H1 (cell line): ENCODE results near the gene CLRN2. TPM values are rescaled to one million over a fixed set of nuclear protein-coding genes. Genes with fewer than 3 reads are reported as not detected.
A peak's percentile ranks its signal among the peaks of the same experiment; 100 is the strongest.

Source experiments
- CTCF ChIA-PET: fragments of 300-600 bp; sonication (Branson Sonifier 250); formaldehyde crosslinking; loops from one replicate; lab custom pipeline; 2021; ENCODE audit not compliant: partially characterized antibody; lab: Charles Lee
- POLR2A ChIA-PET: fragments of 300-600 bp; sonication (Branson Sonifier 250); formaldehyde crosslinking; loops from one replicate; lab custom pipeline; 2021; ENCODE audit warnings: inconsistent platforms; ENCODE audit not compliant: partially characterized antibody; lab: Charles Lee
- DNase-seq, 2 experiments: peaks; one replicate each; pipeline versions ENCODE4 v3.0.0 to v3.0.0-alpha.2; 2010 to 2022; ENCODE audit warnings: low spot score in 2 of 2, low read depth in 1 of 2, mixed read lengths in 1 of 2
- FAIRE-seq: peaks from 2 replicates; lab custom pipeline; 2011; peaks lifted over from hg19 to GRCh38; lab: Jason Lieb, UNC
- H2AFZ ChIP-seq: 2 replicates; pipeline ENCODE4 v1.8.1; 2012; ENCODE audit warnings: low read length, inconsistent platforms
- H2AK5ac ChIP-seq: 2 replicates; pipeline ENCODE4 v1.6.1; 2013; ENCODE audit warnings: low read depth, low read length
- H2BK120ac ChIP-seq: replicated peaks from 2 replicates; pipeline ENCODE3; 2013; ENCODE audit warnings: low read depth, low read length, inconsistent platforms
- H2BK12ac ChIP-seq: 2 replicates; pipeline ENCODE4 v1.6.1; 2013; ENCODE audit warnings: low read depth, low read length
- H2BK15ac ChIP-seq: 2 replicates; pipeline ENCODE4 v1.6.1; 2013; ENCODE audit warnings: low read length
- H2BK20ac ChIP-seq: 2 replicates; pipeline ENCODE4 v1.6.1; 2013; ENCODE audit warnings: low read length
- H2BK5ac ChIP-seq: 2 replicates; pipeline ENCODE4 v1.6.1; 2013; ENCODE audit warnings: low read depth, low read length
- H3K14ac ChIP-seq: 2 replicates; pipeline ENCODE4 v1.6.1; 2013; ENCODE audit warnings: inconsistent platforms; ENCODE audit not compliant: insufficient read length
- H3K18ac ChIP-seq: 2 replicates; pipeline ENCODE4 v1.6.1; 2013; ENCODE audit warnings: low read length; ENCODE audit errors: extremely low read depth
- H3K23ac ChIP-seq: 2 replicates; pipeline ENCODE4 v1.6.1; 2013; ENCODE audit warnings: inconsistent platforms; ENCODE audit not compliant: insufficient read length
- H3K23me2 ChIP-seq: 2 replicates; pipeline ENCODE4 v1.6.1; 2013; ENCODE audit warnings: low read depth, low read length
- H3K27ac ChIP-seq: 2 replicates; pipeline ENCODE4 v1.6.1; 2011; ENCODE audit warnings: low read depth, low read length, inconsistent platforms
- H3K27me3 ChIP-seq, 4 experiments: replicated peaks in 1 of 4; 1 replicate in 1 of 4; 2 replicates in 3 of 4; pipeline versions ENCODE4 v1.6.1 to v1.8.1; 2011 to 2013; ENCODE audit warnings: low read length in 3 of 4, mild to moderate bottlenecking in 3 of 4, inconsistent platforms in 2 of 4, mixed read lengths in 2 of 4, moderate library complexity in 1 of 4; ENCODE audit not compliant: control insufficient read depth in 3 of 4, insufficient read depth in 3 of 4; ENCODE audit errors: extremely low read depth in 1 of 4
- H3K36me3 ChIP-seq, 4 experiments: 2 replicates each; pipeline versions ENCODE4 v1.6.1 to v1.8.1; 2011 to 2013; ENCODE audit warnings: mild to moderate bottlenecking in 4 of 4, low read length in 3 of 4, moderate library complexity in 2 of 4, control low read depth in 1 of 4, inconsistent platforms in 1 of 4; ENCODE audit not compliant: insufficient read depth in 4 of 4, control insufficient read depth in 2 of 4
- H3K4ac ChIP-seq: replicated peaks from 2 replicates; pipeline ENCODE3; 2013; ENCODE audit warnings: low read length, low read depth, mixed read lengths, inconsistent platforms; ENCODE audit not compliant: insufficient read length
- H3K4me1 ChIP-seq, 4 experiments: replicated peaks in 1 of 4; 1 replicate in 1 of 4; 2 replicates in 3 of 4; pipeline versions ENCODE4 v1.6.1 to v1.8.1; 2011 to 2013; ENCODE audit warnings: low read length in 3 of 4, inconsistent platforms in 2 of 4, mixed read lengths in 1 of 4; ENCODE audit not compliant: insufficient read depth in 4 of 4, control insufficient read depth in 3 of 4
- H3K4me2 ChIP-seq, 2 experiments: 2 replicates each; pipeline versions ENCODE4 v1.6.1 to v1.8.1; 2011 to 2013; ENCODE audit warnings: low read depth in 2 of 2, low read length in 2 of 2, control low read depth in 1 of 2, inconsistent platforms in 1 of 2, mild to moderate bottlenecking in 1 of 2; ENCODE audit not compliant: insufficient read depth in 1 of 2
- H3K4me3 ChIP-seq, 4 experiments: fragments of 200-600, 300-600 bp in 1 of 4; sonication (generic), shearing (Covaris generic), sonication (Bioruptor Twin) in 1 of 4; 2 replicates each; pipeline versions ENCODE4 v1.5.1 to v1.8.1; 2011 to 2016; ENCODE audit warnings: low read length in 4 of 4, low read depth in 3 of 4, control low read depth in 2 of 4, inconsistent platforms in 2 of 4, mild to moderate bottlenecking in 2 of 4, mixed read lengths in 1 of 4, moderate library complexity in 1 of 4; ENCODE audit not compliant: insufficient read depth in 2 of 4; ENCODE audit errors: extremely low read depth in 1 of 4
- H3K56ac ChIP-seq: replicated peaks from 2 replicates; pipeline ENCODE3; 2013; ENCODE audit warnings: low read depth, mild to moderate bottlenecking, mixed read lengths, low read length, inconsistent platforms; ENCODE audit not compliant: insufficient read length
- H3K79me1 ChIP-seq: 2 replicates; pipeline ENCODE4 v1.6.1; 2013; ENCODE audit warnings: low read depth, low read length, control low read depth
- H3K79me2 ChIP-seq, 2 experiments: 2 replicates each; pipeline versions ENCODE4 v1.6.1 to v1.8.1; 2012 to 2013; ENCODE audit warnings: low read length in 2 of 2, mild to moderate bottlenecking in 2 of 2, inconsistent platforms in 1 of 2; ENCODE audit not compliant: insufficient read depth in 2 of 2, control insufficient read depth in 1 of 2
- H3K9ac ChIP-seq, 4 experiments: replicated peaks in 1 of 4; 1 replicate in 1 of 4; 2 replicates in 3 of 4; pipeline versions ENCODE4 v1.6.1 to v1.8.1; 2011 to 2013; ENCODE audit warnings: low read depth in 3 of 4, low read length in 3 of 4, control low read depth in 2 of 4, mild to moderate bottlenecking in 2 of 4, moderate library complexity in 2 of 4, inconsistent platforms in 1 of 4; ENCODE audit errors: extremely low read depth in 1 of 4
- H3K9me3 ChIP-seq, 2 experiments: 2 replicates each; pipeline versions ENCODE4 v1.6.1 to v1.8.1; 2012 to 2013; ENCODE audit warnings: mild to moderate bottlenecking in 2 of 2, moderate library complexity in 2 of 2, control low read depth in 1 of 2, inconsistent platforms in 1 of 2, low read depth in 1 of 2, low read length in 1 of 2, mixed read lengths in 1 of 2; ENCODE audit not compliant: insufficient read depth in 2 of 2
- H4K20me1 ChIP-seq, 2 experiments: replicated peaks in 1 of 2; 2 replicates each; pipeline versions ENCODE3 to v1.8.1; 2011 to 2013; ENCODE audit warnings: inconsistent platforms in 2 of 2, low read length in 2 of 2, mild to moderate bottlenecking in 1 of 2; ENCODE audit not compliant: insufficient read depth in 2 of 2, control insufficient read depth in 1 of 2
- H4K5ac ChIP-seq: 2 replicates; pipeline ENCODE4 v1.6.1; 2013; ENCODE audit warnings: low read length, low read depth, mixed read lengths, inconsistent platforms; ENCODE audit not compliant: insufficient read length
- H4K8ac ChIP-seq: 2 replicates; pipeline ENCODE4 v1.8.0; 2013; ENCODE audit warnings: mild to moderate bottlenecking, moderate library complexity, low read length, inconsistent platforms; ENCODE audit not compliant: insufficient read depth; ENCODE audit errors: extremely low read depth
- H4K91ac ChIP-seq: replicated peaks from 2 replicates; pipeline ENCODE3; 2013; ENCODE audit warnings: low read length, mixed read lengths, inconsistent platforms; ENCODE audit not compliant: insufficient read length
- GABPA ChIP-seq: IDR thresholded peaks from 2 replicates; pipeline ENCODE4 v1.6.1; 2011; ENCODE audit warnings: mild to moderate bottlenecking, low read length, moderate library complexity, borderline replicate concordance; ENCODE audit not compliant: insufficient read depth
- GTF2F1 ChIP-seq: IDR thresholded peaks from 2 replicates; pipeline ENCODE4 v1.6.1; 2012; ENCODE audit warnings: low read depth, low read length, improper control_type of control experiment, borderline replicate concordance
- KDM1A ChIP-seq: fragments of 200-600, 300-600 bp; sonication (generic); IDR thresholded peaks from 2 replicates; pipeline ENCODE4 v1.7.1; 2016; ENCODE audit warnings: mild to moderate bottlenecking, low read length, borderline replicate concordance
- KDM4A ChIP-seq: IDR thresholded peaks from one replicate; pipeline ENCODE4 v1.7.1; 2012; ENCODE audit warnings: low read depth, mild to moderate bottlenecking, moderate library complexity, low read length, inconsistent platforms; ENCODE audit not compliant: severe bottlenecking
- POLR2AphosphoS5 ChIP-seq: IDR thresholded peaks from 2 replicates; pipeline ENCODE4 v1.6.1; 2011; ENCODE audit warnings: low read depth, low read length
- RNF2 ChIP-seq: fragments of 200-900, 300-1000 bp; sonication (generic); IDR thresholded peaks from 2 replicates; pipeline ENCODE4 v1.7.1; 2016; ENCODE audit warnings: borderline replicate concordance, low read depth, mild to moderate bottlenecking, antibody characterized with exemption, low read length; ENCODE audit not compliant: poor library complexity, severe bottlenecking; ENCODE audit errors: missing control alignments
- RXRA ChIP-seq: IDR thresholded peaks from 2 replicates; pipeline ENCODE4 v1.6.1; 2011; ENCODE audit warnings: low read depth, mild to moderate bottlenecking, low read length, moderate library complexity; ENCODE audit not compliant: insufficient read depth
- SP1 ChIP-seq: IDR thresholded peaks from 2 replicates; pipeline ENCODE4 v1.6.1; 2011; ENCODE audit warnings: low read depth, low read length
- SP4 ChIP-seq: IDR thresholded peaks from 2 replicates; pipeline ENCODE4 v1.6.1; 2012; ENCODE audit warnings: low read length, inconsistent platforms
- SUZ12 ChIP-seq: fragments of 200-600 bp; sonication (generic); IDR thresholded peaks from 2 replicates; pipeline ENCODE4 v1.6.1; 2012; ENCODE audit warnings: mild to moderate bottlenecking, inconsistent platforms, low read length, moderate library complexity, mixed read lengths
- TAF7 ChIP-seq: optimal IDR thresholded peaks from 2 replicates; pipeline ENCODE3; 2011; ENCODE audit warnings: low read depth, mild to moderate bottlenecking, inconsistent platforms, low read length, moderate library complexity, borderline replicate concordance
- USF2 ChIP-seq: IDR thresholded peaks from 2 replicates; pipeline ENCODE4 v1.6.1; 2011; ENCODE audit warnings: low read length, improper control_type of control experiment
- ZNF274 ChIP-seq: IDR thresholded peaks from 2 replicates; pipeline ENCODE4 v1.7.0; 2012; ENCODE audit warnings: low read length, borderline replicate concordance; ENCODE audit errors: extremely low read depth
- WGBS, 2 experiments: shearing (Covaris generic) in 1 of 2; methylation state at CpG; one replicate each; pipeline versions ENCODE4 v1.1.6 to v1.1.7; 2013 to 2015; ENCODE audit warnings: low lambda C conversion rate in 2 of 2, mixed read lengths in 2 of 2, inconsistent platforms in 1 of 2, low coverage in 1 of 2, missing lambda C conversion rate in 1 of 2; ENCODE audit not compliant: insufficient replicate concordance in 2 of 2, insufficient coverage in 1 of 2, insufficient read length in 1 of 2; ENCODE audit errors: extremely low coverage in 1 of 2, missing lambda C conversion rate in 1 of 2; 5-methylcytosine and 5-hydroxymethylcytosine counted together
- polyA plus RNA-seq, 7 experiments: library from polyadenylated mRNA; depleted of rRNA in 3 of 7; stranded (reverse) in 5 of 7; unstranded in 2 of 7; fragments of >200 nt in 5 of 7; fragments of 200-250 nt in 2 of 7; gene quantifications; 1 replicate in 5 of 7; 2 replicates in 1 of 7; 4 replicates in 1 of 7; pipeline versions ENCODE4 v1.2.1 to v1.2.3, GENCODE V29; 2011 to 2013; ENCODE audit warnings: missing spikeins in 2 of 7, mixed read lengths in 2 of 7
- total RNA-seq: library from RNA; stranded (reverse); fragmentation: NEBNext Ultra II Directional; extraction: Animal tissue kit (Norgen Biotek cat#: 25700); gene quantifications from 2 replicates; pipeline ENCODE4 v1.2.1, GENCODE V29; 2021

Gene CLRN2
- total and polyA plus RNA-seq, 2 of the 8 experiments (the other 6 are each of a cell fraction or from before 2014, with no cell fraction given), result not detected

DNA sequence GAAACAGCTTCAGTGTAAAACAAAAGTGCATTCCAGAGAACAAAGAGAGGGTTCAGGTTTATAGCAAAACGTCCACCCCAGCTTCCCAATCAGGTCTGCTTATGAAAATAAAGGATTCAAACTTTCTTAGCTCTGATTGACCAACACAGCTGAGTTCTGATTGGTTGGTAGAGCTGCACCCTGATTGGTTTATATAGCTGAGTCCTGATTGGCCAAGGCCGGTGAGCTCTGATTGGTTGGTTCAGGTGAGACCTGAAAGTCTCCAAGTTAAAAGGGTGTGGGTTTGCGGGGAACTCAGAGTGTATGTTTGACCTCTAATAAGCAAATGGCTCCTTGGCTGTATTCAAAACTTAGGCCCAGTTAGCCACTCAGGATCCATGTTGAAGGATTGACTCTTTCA lies 20.9 kb downstream of the CLRN2 start:
- no peak overlapping the region for H2BK120ac ChIP-seq
- no peaks in the 10 kb centered on the region for H4K20me1 ChIP-seq
- H3K36me3 ChIP-seq, result no peaks in the 10 kb centered on the region
- no peak overlapping the region for H3K4me2 ChIP-seq
- H3K23me2 ChIP-seq, result no peaks in the 10 kb centered on the region
- H3K9ac ChIP-seq, result no peak overlapping the region
- no peak overlapping the region for H2BK20ac ChIP-seq
- no peak overlapping the region for H2BK12ac ChIP-seq
- H3K23ac ChIP-seq, result no peak overlapping the region
- H3K9me3 ChIP-seq, result no peaks in the 10 kb centered on the region
- H3K27ac ChIP-seq, result no peak overlapping the region
- no peaks in the 10 kb centered on the region for H3K4me1 ChIP-seq
- no peaks in the 10 kb centered on the region for H3K27me3 ChIP-seq
- no peak for DNase-seq
- no peak overlapping the region for H3K4ac ChIP-seq
- H3K56ac ChIP-seq, result no peak overlapping the region
- no peaks in the 10 kb centered on the region for H3K79me2 ChIP-seq
- POLR2A ChIA-PET, result interaction anchor here (1.4 kb wide), 1 partner anchor 18 kb away, joined by 4 read pairs; no protein-coding TSS in a partner anchor
- no peak overlapping the region for H4K8ac ChIP-seq
- no peak overlapping the region for H3K18ac ChIP-seq
- no peak overlapping the region for H2BK5ac ChIP-seq
- H3K14ac ChIP-seq, result no peak overlapping the region
- H3K4me3 ChIP-seq, result no peak overlapping the region
- 94% methylated on average over 3 of the region's 3 CpGs; no CpG with 5 or more reads in 1 of the 2 experiments for WGBS, 2 experiments
- CTCF ChIA-PET, result interaction anchor here (0.6 kb wide), 1 partner anchor 33 kb away, joined by 3 read pairs; no protein-coding TSS in a partner anchor
- H4K5ac ChIP-seq, result no peak overlapping the region
- no peak overlapping the region for H4K91ac ChIP-seq
- FAIRE-seq, result no peak
- H2AK5ac ChIP-seq, result no peak overlapping the region
- H2BK15ac ChIP-seq, result no peak overlapping the region
- peak overlapping the region; percentile 58; the same call in 1 of the 2 replicates for H2AFZ ChIP-seq
- no peaks in the 10 kb centered on the region for H3K79me1 ChIP-seq
- TF ChIP-seq TAF7 (no peak), POLR2AphosphoS5 (no peak), USF2 (no peak), ZNF274 (no peak), GABPA (no peak), RXRA (no peak), SP4 (no peak), GTF2F1 (no peak), KDM1A (no peak), RNF2 (no peak), SUZ12 (no peak), KDM4A (no peak), SP1 (no peak)
